ENCODE measurements around the gene UBE2QL1.

DNA sequence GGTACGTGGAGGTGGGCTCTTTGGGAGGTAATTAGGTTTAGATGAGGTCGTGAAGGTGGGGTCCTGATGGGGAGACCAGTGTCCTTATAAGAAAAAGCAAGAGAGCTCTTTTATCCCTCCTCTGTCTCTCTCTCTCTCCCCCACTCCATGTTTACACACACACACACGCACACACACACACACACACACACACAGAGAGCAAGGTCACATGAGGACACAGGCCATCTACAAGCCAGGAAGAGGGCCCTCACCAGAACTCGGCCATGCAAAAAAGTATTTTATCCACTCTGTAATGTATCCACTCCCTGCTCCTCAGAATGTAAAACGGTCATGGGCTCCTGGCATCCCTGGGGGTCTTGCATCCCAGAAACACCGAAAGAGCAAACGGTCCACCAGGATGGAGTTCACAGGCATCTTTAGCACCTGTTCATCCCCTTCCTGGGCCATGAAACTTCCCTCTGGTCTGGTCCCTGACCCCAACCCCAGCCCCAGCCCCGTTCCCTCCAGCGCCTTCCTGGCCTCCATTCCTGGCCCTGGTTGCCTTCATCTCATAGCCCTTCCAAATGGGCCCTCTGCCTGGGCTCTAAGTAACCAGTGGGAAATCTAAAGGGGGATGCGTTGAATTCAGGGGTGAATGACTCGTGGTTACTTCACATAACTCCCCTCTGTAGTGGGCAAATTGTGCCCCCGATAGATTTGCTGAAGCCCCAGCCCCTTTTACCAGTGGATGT lies 95.3 kb downstream of the UBE2QL1 start:
- TF ChIP-seq CTCF (IDR thresholded peaks at IDR 0.05): no peak
- no peak for TF ChIP-seq POLR2A (IDR thresholded peaks at IDR 0.05)

Measured in body of pancreas (tissue), 4 donors.